AG09319 (cell line): ENCODE data around the gene SERTAD3.
"Not testable (repeated sequence)": the region's sequence is repeated elsewhere in the genome, so short reads cannot be mapped to it uniquely, and the experiment has no call there.

Experiments
- DNase-seq: peaks from one replicate; pipeline ENCODE4 v3.0.0-alpha.2; 2010; ENCODE audit warnings: low read depth; ENCODE audit errors: extremely low read depth
- CTCF ChIP-seq: IDR thresholded peaks from 2 replicates; pipeline ENCODE4 v1.5.1; 2011; ENCODE audit warnings: low read depth, mild to moderate bottlenecking, inconsistent platforms, low read length, moderate library complexity

Gene SERTAD3

GRCh38 chr19:40411125-40411842, 32.9 kb downstream of the SERTAD3 start:
- no peak for TF ChIP-seq CTCF
- no peak for DNase-seq

- DNase-seq, result no peak
- TF ChIP-seq CTCF, result no peak
Measured at GRCh38 chr19:40410030-40410389, 34.1 kb downstream of the SERTAD3 start.

GRCh38 chr19:40408598-40408925, 35.6 kb downstream of the SERTAD3 start:
- not testable (repeated sequence) for DNase-seq

GRCh38 chr19:40407714-40408597, 36.2 kb downstream of the SERTAD3 start:
- no peak for TF ChIP-seq CTCF
- DNase-seq, result no peak

GRCh38 chr19:40403262-40403984, 40.7 kb downstream of the SERTAD3 start:
- no peak for TF ChIP-seq CTCF
- peak; percentile 70 for DNase-seq

GRCh38 chr19:40400559-40400958, 43.6 kb downstream of the SERTAD3 start:
- TF ChIP-seq CTCF, result no peak
- DNase-seq, result no peak

- no peak for TF ChIP-seq CTCF
- no peak for DNase-seq
Measured at GRCh38 chr19:40398417-40399131, 45.6 kb downstream of the SERTAD3 start.
